Mesendoderm (in vitro differentiated cells): ENCODE data around the gene FLRT2.

Experiments used
- DNase-seq: peaks from one replicate; pipeline ENCODE4 v3.0.0; 2013
- H2AK5ac ChIP-seq: 2 replicates; pipeline ENCODE4 v1.6.1; 2013; ENCODE audit warnings: low read length, inconsistent platforms
- H2BK120ac ChIP-seq: 2 replicates; pipeline ENCODE4 v1.6.1; 2013; ENCODE audit warnings: low read depth, mild to moderate bottlenecking, low read length, moderate library complexity, mixed read lengths
- H2BK15ac ChIP-seq: replicated peaks from 2 replicates; pipeline ENCODE4 v1.6.1; 2013; ENCODE audit warnings: low read depth, mild to moderate bottlenecking, moderate library complexity
- H2BK5ac ChIP-seq: 2 replicates; pipeline ENCODE4 v1.6.1; 2013; ENCODE audit warnings: low read length, inconsistent platforms
- H3K18ac ChIP-seq: 2 replicates; pipeline ENCODE4 v1.6.1; 2013; ENCODE audit warnings: mild to moderate bottlenecking, low read length, mixed read lengths
- H3K23ac ChIP-seq: one replicate; pipeline ENCODE4 v1.6.1; 2013; ENCODE audit warnings: low read length
- H3K27ac ChIP-seq: 2 replicates; pipeline ENCODE4 v1.5.1; 2013; ENCODE audit warnings: low read depth, mild to moderate bottlenecking, inconsistent platforms, low read length, moderate library complexity
- H3K27me3 ChIP-seq: 2 replicates; pipeline ENCODE4 v1.6.1; 2013; ENCODE audit warnings: low read length, control low read depth, mild to moderate bottlenecking, inconsistent platforms; ENCODE audit not compliant: insufficient read depth, poor library complexity
- H3K36me3 ChIP-seq: 2 replicates; pipeline ENCODE4 v1.6.1; 2013; ENCODE audit warnings: low read length, inconsistent platforms; ENCODE audit not compliant: control insufficient read depth, insufficient read depth
- H3K4ac ChIP-seq: one replicate; pipeline ENCODE4 v1.6.1; 2013; ENCODE audit warnings: low read depth, mild to moderate bottlenecking, low read length, moderate library complexity
- H3K4me1 ChIP-seq: 2 replicates; pipeline ENCODE4 v1.6.1; 2013; ENCODE audit warnings: low read depth, low read length, inconsistent platforms; ENCODE audit not compliant: control insufficient read depth
- H3K4me2 ChIP-seq: 2 replicates; pipeline ENCODE4 v1.6.1; 2013; ENCODE audit warnings: low read length
- H3K4me3 ChIP-seq: 2 replicates; pipeline ENCODE4 v1.5.1; 2013; ENCODE audit warnings: mild to moderate bottlenecking, low read length
- H3K56ac ChIP-seq: one replicate; pipeline ENCODE4 v1.6.1; 2013; ENCODE audit warnings: low read length
- H3K79me1 ChIP-seq: 2 replicates; pipeline ENCODE4 v1.6.1; 2013; ENCODE audit warnings: low read length, inconsistent platforms
- H3K79me2 ChIP-seq: 2 replicates; pipeline ENCODE4 v1.6.1; 2013; ENCODE audit warnings: mild to moderate bottlenecking, low read length; ENCODE audit not compliant: control insufficient read depth, insufficient read depth
- H3K9ac ChIP-seq: 2 replicates; pipeline ENCODE4 v1.6.1; 2013; ENCODE audit warnings: low read length, inconsistent platforms
- H4K5ac ChIP-seq: one replicate; pipeline ENCODE4 v1.6.1; 2013; ENCODE audit warnings: low read length
- H4K8ac ChIP-seq: one replicate; pipeline ENCODE4 v1.6.1; 2013; ENCODE audit warnings: low read depth, mild to moderate bottlenecking, control low read depth, low read length, moderate library complexity
- WGBS: extraction: QIAGEN DNeasy Blood & Tissue Kit; methylation state at CpG from one replicate; pipeline ENCODE4 v1.1.7; 2013; ENCODE audit warnings: low lambda C conversion rate, missing lambda C conversion rate; ENCODE audit not compliant: insufficient coverage; ENCODE audit errors: extremely low coverage; 5-methylcytosine and 5-hydroxymethylcytosine counted together

Gene FLRT2

GRCh38 chr14:85601690-85602089 is 71.7 kb downstream of the FLRT2 start:
- H3K4me2 ChIP-seq, result no peak overlapping the region
- H2BK15ac ChIP-seq, result no peak overlapping the region
- no peaks in the 10 kb centered on the region for H3K27me3 ChIP-seq
- H3K9ac ChIP-seq, result no peak overlapping the region
- H3K79me1 ChIP-seq, result peaks cover 2% of the 10 kb centered on the region
- no peak overlapping the region for H2BK5ac ChIP-seq
- no peak overlapping the region for H3K23ac ChIP-seq
- no CpG with 5 or more reads among the region's 1 CpG for WGBS
- H3K27ac ChIP-seq, result no peak overlapping the region
- no peak overlapping the region for H3K56ac ChIP-seq
- H3K4ac ChIP-seq, result no peak overlapping the region
- H2BK120ac ChIP-seq, result no peak overlapping the region
- no peak overlapping the region for H3K18ac ChIP-seq
- DNase-seq, result no peak
- no peak overlapping the region for H4K5ac ChIP-seq
- no peak overlapping the region for H3K4me3 ChIP-seq
- H3K36me3 ChIP-seq, result no peaks in the 10 kb centered on the region
- H3K79me2 ChIP-seq, result no peaks in the 10 kb centered on the region
- H3K4me1 ChIP-seq, result no peaks in the 10 kb centered on the region
- H4K8ac ChIP-seq, result no peak overlapping the region
- H2AK5ac ChIP-seq, result no peak overlapping the region

GRCh38 chr14:85602345-85602744 is 72.4 kb downstream of the FLRT2 start:
- H3K56ac ChIP-seq, result no peak overlapping the region
- H4K8ac ChIP-seq, result no peak overlapping the region
- no peak for DNase-seq
- H3K4ac ChIP-seq, result no peak overlapping the region
- H3K4me2 ChIP-seq, result no peak overlapping the region
- H3K36me3 ChIP-seq, result no peaks in the 10 kb centered on the region
- H3K4me1 ChIP-seq, result no peaks in the 10 kb centered on the region
- H3K79me2 ChIP-seq, result no peaks in the 10 kb centered on the region
- no peak overlapping the region for H2BK5ac ChIP-seq
- H3K23ac ChIP-seq, result no peak overlapping the region
- H3K79me1 ChIP-seq, result peaks cover 2% of the 10 kb centered on the region
- no peak overlapping the region for H3K4me3 ChIP-seq
- H2AK5ac ChIP-seq, result peak overlapping the region; percentile 53
- no CpG with 5 or more reads among the region's 6 CpGs for WGBS
- H3K27ac ChIP-seq, result no peak overlapping the region
- H3K27me3 ChIP-seq, result no peaks in the 10 kb centered on the region
- H3K18ac ChIP-seq, result no peak overlapping the region
- no peak overlapping the region for H2BK120ac ChIP-seq
- no peak overlapping the region for H3K9ac ChIP-seq
- H4K5ac ChIP-seq, result no peak overlapping the region
- H2BK15ac ChIP-seq, result no peak overlapping the region

- Histone ChIP-seq H2BK5ac (no peak overlapping the region), H3K27me3 (no peaks in the 10 kb centered on the region), H3K9ac (no peak overlapping the region), H3K79me1 (peaks cover 2% of the 10 kb centered on the region), H3K36me3 (no peaks in the 10 kb centered on the region), H4K8ac (no peak overlapping the region), H3K4ac (no peak overlapping the region), H3K4me1 (no peaks in the 10 kb centered on the region), H3K4me3 (no peak overlapping the region), H3K4me2 (no peak overlapping the region), H2AK5ac (no peak overlapping the region), H3K27ac (no peak overlapping the region), H4K5ac (no peak overlapping the region), H2BK120ac (no peak overlapping the region), H3K23ac (no peak overlapping the region), H3K18ac (no peak overlapping the region), H3K56ac (no peak overlapping the region), H3K79me2 (no peaks in the 10 kb centered on the region), H2BK15ac (no peak overlapping the region)
- DNase-seq, result no peak
- WGBS, result no CpG with 5 or more reads among the region's 4 CpGs
Measured at GRCh38 chr14:85604021-85604420, 74.1 kb downstream of the FLRT2 start.

- Histone ChIP-seq H3K27ac (no peak overlapping the region), H2BK5ac (no peak overlapping the region), H3K4me2 (no peak overlapping the region), H2AK5ac (no peak overlapping the region), H3K79me1 (peaks cover 2% of the 10 kb centered on the region), H3K9ac (no peak overlapping the region), H4K8ac (no peak overlapping the region), H3K4me1 (no peaks in the 10 kb centered on the region), H3K27me3 (no peaks in the 10 kb centered on the region), H3K56ac (peak overlapping the region; percentile 22), H2BK15ac (no peak overlapping the region), H3K18ac (no peak overlapping the region), H3K4me3 (no peak overlapping the region), H3K4ac (no peak overlapping the region), H3K79me2 (no peaks in the 10 kb centered on the region), H3K23ac (no peak overlapping the region), H2BK120ac (no peak overlapping the region), H3K36me3 (no peaks in the 10 kb centered on the region), H4K5ac (no peak overlapping the region)
- no CpG with 5 or more reads among the region's 2 CpGs for WGBS
- no peak for DNase-seq
Measured at GRCh38 chr14:85604714-85605113, 74.8 kb downstream of the FLRT2 start.

- Histone ChIP-seq H3K79me1 (no peaks in the 10 kb centered on the region), H3K4me2 (no peak overlapping the region), H2BK5ac (no peak overlapping the region), H3K79me2 (no peaks in the 10 kb centered on the region), H3K4me1 (no peaks in the 10 kb centered on the region), H2BK15ac (no peak overlapping the region), H3K4ac (no peak overlapping the region), H4K8ac (no peak overlapping the region), H3K36me3 (no peaks in the 10 kb centered on the region), H3K27ac (no peak overlapping the region), H3K4me3 (no peak overlapping the region), H3K9ac (no peak overlapping the region), H3K27me3 (no peaks in the 10 kb centered on the region), H3K56ac (no peak overlapping the region), H2BK120ac (no peak overlapping the region), H3K23ac (no peak overlapping the region), H2AK5ac (no peak overlapping the region), H4K5ac (no peak overlapping the region), H3K18ac (no peak overlapping the region)
- WGBS, result no CpG with 5 or more reads among the region's 3 CpGs
- DNase-seq, result no peak
Measured at GRCh38 chr14:85607651-85608081, 77.7 kb downstream of the FLRT2 start.

GRCh38 chr14:85613496-85613895 is 83.6 kb downstream of the FLRT2 start:
- no peak for DNase-seq
- no peaks in the 10 kb centered on the region for H3K36me3 ChIP-seq
- H3K79me1 ChIP-seq, result no peaks in the 10 kb centered on the region
- peak overlapping the region; percentile 43 for H3K4ac ChIP-seq
- no peak overlapping the region for H3K23ac ChIP-seq
- no peak overlapping the region for H2BK120ac ChIP-seq
- WGBS, result no CpG with 5 or more reads among the region's 5 CpGs
- H3K4me2 ChIP-seq, result no peak overlapping the region
- H3K9ac ChIP-seq, result no peak overlapping the region
- no peak overlapping the region for H3K56ac ChIP-seq
- H4K8ac ChIP-seq, result no peak overlapping the region
- no peak overlapping the region for H3K27ac ChIP-seq
- H3K4me1 ChIP-seq, result peaks cover 2% of the 10 kb centered on the region
- no peak overlapping the region for H4K5ac ChIP-seq
- no peaks in the 10 kb centered on the region for H3K27me3 ChIP-seq
- no peak overlapping the region for H3K4me3 ChIP-seq
- H2BK15ac ChIP-seq, result no peak overlapping the region
- H3K18ac ChIP-seq, result no peak overlapping the region
- H2BK5ac ChIP-seq, result no peak overlapping the region
- H2AK5ac ChIP-seq, result no peak overlapping the region
- H3K79me2 ChIP-seq, result no peaks in the 10 kb centered on the region
